Heart right ventricle (tissue), 16 donors: ENCODE data around the gene SMARCA4. TPM values are rescaled to one million over a fixed set of nuclear protein-coding genes. Genes with fewer than 3 reads are reported as not detected.
A peak's percentile ranks its signal among the peaks of the same experiment; 100 is the strongest.

ENCODE experiments used
- ATAC-seq, 8 donors: fragments of 200-7000 bp; cut with Tn5 transposase; one replicate each; pipeline ENCODE4 v1.9.1; 2020; ENCODE audit warnings: mild to moderate bottlenecking in 8 of 8, moderate library complexity in 8 of 8, moderate number of reproducible peaks in 1 of 8
- DNase-seq, 2 donors: peaks; one replicate each; pipeline ENCODE4 v3.0.0-alpha.2; 2020
- H3K27ac ChIP-seq, 10 donors: fragments of 200-600 bp; sonication (generic) in 2 of 10; one replicate each; pipeline versions ENCODE4 v1.5.0 to v1.8.0; 2020 to 2022; ENCODE audit warnings: mild to moderate bottlenecking in 3 of 10
- H3K27me3 ChIP-seq, 7 donors: fragments of 200-600 bp; one replicate each; pipeline ENCODE4 v1.8.0; 2021 to 2022; ENCODE audit warnings: mild to moderate bottlenecking in 2 of 7
- H3K36me3 ChIP-seq, 9 donors: fragments of 200-600 bp; sonication (generic) in 1 of 9; one replicate each; pipeline versions ENCODE4 v1.5.0 to v1.8.0; 2020 to 2022; ENCODE audit warnings: mild to moderate bottlenecking in 2 of 9
- H3K4me1 ChIP-seq, 9 donors: fragments of 200-600 bp; sonication (generic) in 1 of 9; one replicate each; pipeline versions ENCODE4 v1.5.0 to v1.8.0; 2020 to 2022; ENCODE audit warnings: mild to moderate bottlenecking in 4 of 9
- H3K4me3 ChIP-seq, 10 donors: fragments of 200-600 bp; sonication (generic) in 2 of 10; one replicate each; pipeline versions ENCODE4 v1.5.0 to v1.8.0; 2020 to 2022; ENCODE audit warnings: mild to moderate bottlenecking in 7 of 10, moderate library complexity in 2 of 10
- H3K9me3 ChIP-seq, 11 donors: fragments of 200-600 bp in 10 of 11; sonication (generic) in 2 of 11; one replicate each; pipeline versions ENCODE4 v1.5.0 to v1.8.0; 2013 to 2022; ENCODE audit warnings: mild to moderate bottlenecking in 2 of 11, control low read depth in 1 of 11, moderate library complexity in 1 of 11
- CTCF ChIP-seq, 9 donors: fragments of 200-600 bp; sonication (generic) in 2 of 9; IDR thresholded peaks; one replicate each; pipeline versions ENCODE4 v1.5.0 to v1.8.0; 2021 to 2022; ENCODE audit warnings: antibody characterized with exemption in 9 of 9, mild to moderate bottlenecking in 5 of 9, moderate library complexity in 1 of 9
- WGBS, 2 donors: extraction: QIAGEN DNeasy Blood & Tissue Kit; methylation state at CpG; one replicate each; pipeline ENCODE4 v1.1.7; 2013; ENCODE audit warnings: inconsistent platforms in 1 of 2; 5-methylcytosine and 5-hydroxymethylcytosine counted together
- intact Hi-C, 10 donors: fragments of 100-400 bp; cut with DNase I; formaldehyde crosslinking; loops; one replicate each; pipeline versions ENCODE4 v1.11.1 to v1.14.2; 2022
- polyA plus RNA-seq, 2 donors: library from polyadenylated mRNA; stranded (reverse); fragments of 200-250 nt; gene quantifications; one replicate each; pipeline ENCODE4 v1.2.3, GENCODE V29; 2013
- total RNA-seq, 10 donors: library from RNA; stranded (reverse); fragmentation: NEBNext Ultra II Directional in 3 of 10; extraction: Animal tissue kit (Norgen Biotek cat#: 25700) in 3 of 10; gene quantifications; one replicate each; pipeline versions ENCODE4 v1.2.1 to v1.2.4, GENCODE V29; 2021 to 2023
- donor health status: Arrhythmogenic right ventricular cardiomyopathy.
- donor health status: ischemic (EF 13 %, LVEDD 7.1; RV severe dilation, severe dysfunction).
- donor health status: healthy with polysubstance abuse.
- donor health status: DM: no; HTN: yes; CAD: no.
- donor health status: DM: no; HTN: no; CAD: no.
- donor health status: ischemic (EF 25% LVEDD 6.9; RV normal size, moderate dysfunction).
- donor health status: ischemic (EF 25% LVEDD 5.7; RV mildly dilated, moderate dysfunction).
- donor health status: healthy.
- donor health status: DM: yes; HTN: yes; CAD: no.
- donor health status: Ischemic cardiomyopathy.
- donor health status: ischemic (EF 35%, LVEDD 5.7; RV mildly dilated, moderate dysfunction).
- donor health status: nonischemic (EF 11% LVEDD 7.7; RV severe dilation, severe dysfunction).
- donor health status: DM: yes; HTN: yes; CAD: no.
- donor health status: PGD.
- donor health status: ischemic (EF 29% LVEDD 5.4; RV normal size, mild dysfunction).
- donor health status: nonischemic (EF 23%, LVEDD 6.1; RV moderate dilation, normal function).

SMARCA4 gene
- total and polyA plus RNA-seq, 12 donors, result 35.2 to 64.8 (median 44.5) TPM

DNA sequence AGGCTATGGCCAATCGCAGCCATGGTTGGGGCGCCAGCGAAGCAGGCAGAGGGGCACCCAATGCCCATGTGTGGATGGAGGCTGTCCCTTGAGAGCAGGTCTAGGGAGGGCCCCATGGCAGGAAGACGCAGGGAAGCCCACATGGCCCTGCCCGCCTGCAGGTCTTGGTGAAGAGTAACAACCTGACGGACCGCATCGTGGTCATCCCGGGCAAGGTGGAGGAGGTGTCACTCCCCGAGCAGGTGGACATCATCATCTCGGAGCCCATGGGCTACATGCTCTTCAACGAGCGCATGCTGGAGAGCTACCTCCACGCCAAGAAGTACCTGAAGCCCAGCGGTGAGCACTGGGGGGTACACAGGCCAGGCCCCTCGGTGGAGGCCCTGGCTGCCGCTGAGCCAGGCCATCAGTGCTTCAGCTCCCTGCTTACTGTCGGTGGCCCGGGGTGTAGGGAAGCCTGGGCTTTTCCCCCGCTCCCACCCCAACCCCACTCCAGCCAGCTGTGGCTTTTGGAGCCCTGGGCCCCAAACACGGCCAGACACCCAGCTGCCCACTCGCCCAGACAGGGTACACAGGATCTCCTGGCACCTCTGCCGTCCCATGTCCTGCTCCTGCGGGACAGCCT is 47.0 kb upstream of the SMARCA4 start:
- peaks cover 0 to 99% (median 40%) of the 10 kb centered on the region in 9 donors for H3K36me3 ChIP-seq
- H3K4me3 ChIP-seq, result no peak overlapping the region
- H3K4me1 ChIP-seq, result no peaks in the 10 kb centered on the region
- no peaks in the 10 kb centered on the region for H3K27me3 ChIP-seq
- no peak overlapping the region for H3K27ac ChIP-seq
- H3K9me3 ChIP-seq, result no peaks in the 10 kb centered on the region
- DNase-seq (no peak), ATAC-seq (peak in 2 of 8 donors; percentile 9 to 10)
- 94 to 97% methylated on average over 24 of the region's 24 CpGs for WGBS, 2 donors
- intact Hi-C loops, result no loop called here
- TF ChIP-seq CTCF (IDR thresholded peaks at IDR 0.05), result no peak

- peak in 2 of 8 donors; percentile 20 for ATAC-seq
- 86 to 88% methylated on average over 19 of the region's 19 CpGs for WGBS, 2 donors
- H3K36me3 ChIP-seq, result peaks cover 0 to 99% (median 37%) of the 10 kb centered on the region in 9 donors
- no peak overlapping the region for H3K4me3 ChIP-seq
- no peaks in the 10 kb centered on the region for H3K9me3 ChIP-seq
- intact Hi-C loops, result no loop called here
- TF ChIP-seq CTCF (IDR thresholded peaks at IDR 0.05), result no peak
- H3K4me1 ChIP-seq, result no peaks in the 10 kb centered on the region
- H3K27ac ChIP-seq, result no peak overlapping the region
- no peak for DNase-seq
- no peaks in the 10 kb centered on the region for H3K27me3 ChIP-seq
Observed at GRCh38 chr19:10915130-10916091, 45.4 kb upstream of the SMARCA4 start.

DNA sequence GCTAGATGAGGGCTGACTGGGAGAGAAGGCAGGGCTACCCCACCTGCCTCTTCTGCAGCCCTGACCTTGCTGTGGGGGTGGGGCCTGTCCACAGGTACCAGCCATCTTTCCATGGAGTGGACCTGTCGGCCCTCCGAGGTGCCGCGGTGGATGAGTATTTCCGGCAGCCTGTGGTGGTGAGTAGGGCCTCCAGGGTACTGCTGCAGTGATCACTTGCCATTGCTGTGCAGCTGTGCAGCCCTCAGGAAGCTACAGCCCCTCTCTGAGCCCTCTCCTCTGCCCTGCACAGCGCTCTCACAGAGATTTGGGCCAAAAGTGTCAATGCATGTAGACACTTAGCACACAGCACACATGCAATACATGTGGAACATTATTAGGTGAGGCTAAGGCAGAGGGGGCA is 44.2 kb upstream of the SMARCA4 start:
- intact Hi-C loops, result no loop called here
- peaks cover 0 to 99% (median 28%) of the 10 kb centered on the region in 9 donors for H3K36me3 ChIP-seq

More for the DNA sequence above, 44.2 kb upstream of the SMARCA4 start:
- WGBS, 2 donors, result 99% methylated on average over 6 of the region's 6 CpGs
- Histone ChIP-seq H3K4me1 (no peaks in the 10 kb centered on the region), H3K9me3 (no peaks in the 10 kb centered on the region), H3K27ac (no peak overlapping the region), H3K4me3 (no peak overlapping the region), H3K27me3 (no peaks in the 10 kb centered on the region)
- DNase-seq, result no peak
- no peak for ATAC-seq
- TF ChIP-seq CTCF (IDR thresholded peaks at IDR 0.05), result no peak
